ENCODE data around the gene CENPU. TPM values are rescaled to one million over a fixed set of nuclear protein-coding genes. Genes with fewer than 3 reads are reported as not detected.
"Not testable (repeated sequence)": the region's sequence is repeated elsewhere in the genome, so short reads cannot be mapped to it uniquely, and the experiment has no call there.

Gene CENPU
- polyA plus RNA-seq, 4 donors = 31.3 to 49.5 (median 42.4) TPM

- no peak for DNase-seq (ENCODE audit: low read depth in 4 of 4, low spot score in 3 of 4)
These were observed 18.8 kb upstream of the CENPU start for GRCh38 chr4:184752496-184753275.

DNA sequence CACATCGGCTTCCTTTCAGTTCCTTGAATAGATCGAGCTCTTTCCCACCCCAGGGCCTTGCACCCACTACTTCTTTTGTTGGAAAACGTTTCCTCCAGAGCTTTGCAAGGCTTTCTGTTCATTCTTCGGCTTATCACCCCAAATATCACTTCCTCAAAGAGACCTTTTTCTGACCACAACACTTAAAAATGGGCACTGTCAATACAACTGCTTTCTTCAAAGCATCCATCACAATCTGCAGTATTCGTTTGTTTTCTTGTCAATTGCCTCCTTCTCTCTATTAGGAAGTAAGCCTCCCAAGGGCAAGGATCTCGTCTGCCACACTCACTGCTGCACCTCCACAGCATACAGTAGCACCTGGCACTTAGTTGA, 17.7 kb upstream of the CENPU start:
- no peak for DNase-seq (ENCODE audit: low read depth in 4 of 4, low spot score in 3 of 4)

GRCh38 chr4:184750926-184751584, 17.2 kb upstream of the CENPU start:
- no peak for DNase-seq (ENCODE audit: low read depth in 4 of 4, low spot score in 3 of 4)

DNA sequence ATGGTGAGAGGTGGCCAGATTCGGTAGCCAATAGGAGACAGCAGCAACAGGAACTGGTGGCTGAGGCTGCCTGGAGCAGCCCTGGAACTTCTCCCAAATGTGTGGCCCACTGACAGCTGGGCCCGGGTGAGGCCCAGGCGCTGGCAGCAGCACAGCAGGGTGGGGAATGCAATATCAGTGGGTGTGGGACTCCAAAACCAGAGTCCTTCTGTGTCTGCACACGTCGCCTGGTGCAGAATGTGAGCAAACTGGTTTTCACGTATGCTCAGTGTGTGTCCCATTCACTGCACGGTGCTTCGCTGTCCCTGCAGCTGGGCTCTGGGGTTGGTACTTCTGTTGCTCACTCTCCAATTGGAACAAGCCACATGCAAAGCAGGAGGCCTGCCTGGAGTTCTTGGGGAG, 14.4 kb upstream of the CENPU start:
- DNase-seq (ENCODE audit: low read depth in 4 of 4, low spot score in 3 of 4) = no peak

GRCh38 chr4:184747034-184747830, 13.3 kb upstream of the CENPU start:
- DNase-seq (ENCODE audit: low read depth in 4 of 4, low spot score in 3 of 4) = no peak

GRCh38 chr4:184745831-184746795, 12.2 kb upstream of the CENPU start:
- peak; percentile 52 to 75 (median 62) for DNase-seq (ENCODE audit: low read depth in 4 of 4, low spot score in 3 of 4)

DNA sequence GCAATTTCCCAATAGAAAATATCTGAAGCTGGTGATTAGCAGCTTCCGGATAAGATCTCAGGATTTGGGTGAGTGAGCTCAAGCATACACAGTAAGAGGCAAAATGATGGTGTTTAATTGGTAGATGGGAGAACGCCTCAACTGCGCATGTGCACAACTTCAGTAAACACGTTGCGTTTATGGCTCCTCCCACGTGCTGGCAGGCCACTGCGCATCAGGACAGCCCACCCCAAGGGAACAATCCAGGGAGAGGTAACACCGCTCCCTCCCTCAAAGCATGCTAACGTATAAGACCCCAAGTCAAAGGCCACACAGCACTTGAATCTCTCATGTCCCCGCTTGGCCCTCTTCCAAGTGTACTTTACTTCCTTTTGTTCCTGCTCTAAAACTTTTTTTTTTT, 10.3 kb upstream of the CENPU start:
- DNase-seq (ENCODE audit: low read depth in 4 of 4, low spot score in 3 of 4) = no peak

DNA sequence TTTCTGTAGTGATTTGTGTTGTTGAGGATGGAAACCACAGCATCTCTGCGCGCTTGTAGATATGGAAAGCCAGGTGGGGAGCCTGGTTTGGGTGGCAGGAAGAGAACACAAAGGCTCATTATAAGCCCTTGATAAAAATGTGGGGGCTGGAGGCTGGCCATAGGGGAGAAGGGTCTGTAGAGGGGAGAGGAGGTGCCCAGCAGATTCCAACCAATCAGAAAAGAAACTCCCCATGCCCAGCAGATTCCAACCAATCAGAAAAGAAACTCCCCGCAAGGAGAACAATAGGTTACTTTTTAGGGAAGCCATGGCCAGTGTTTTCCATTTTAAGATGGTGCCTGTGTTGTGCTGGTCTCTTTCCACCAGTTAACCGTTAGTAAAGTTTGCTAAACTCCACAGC, 9.8 kb upstream of the CENPU start:
- DNase-seq (ENCODE audit: low read depth in 4 of 4, low spot score in 3 of 4) = no peak

DNA sequence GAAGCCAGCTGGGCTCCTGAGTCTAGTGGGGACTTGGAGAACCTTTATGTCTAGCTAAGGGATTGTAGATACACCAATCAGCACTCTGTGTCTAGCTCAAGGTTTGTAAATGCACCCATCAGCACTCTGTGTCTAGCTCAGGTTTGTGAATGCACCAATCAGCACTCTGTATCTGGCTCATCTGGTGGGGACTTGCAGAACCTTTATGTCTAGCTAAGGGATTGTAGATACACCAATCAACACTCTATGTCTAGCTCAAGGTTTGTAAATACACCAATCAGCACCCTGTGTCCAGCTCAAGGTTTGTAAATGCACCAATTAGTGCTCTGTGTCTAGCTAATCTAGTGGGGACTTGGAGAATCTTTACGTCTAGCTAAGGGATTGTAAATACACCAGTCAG, 7.8 kb upstream of the CENPU start:
- not testable (repeated sequence) for DNase-seq (ENCODE audit: low read depth in 4 of 4, low spot score in 3 of 4)

DNA sequence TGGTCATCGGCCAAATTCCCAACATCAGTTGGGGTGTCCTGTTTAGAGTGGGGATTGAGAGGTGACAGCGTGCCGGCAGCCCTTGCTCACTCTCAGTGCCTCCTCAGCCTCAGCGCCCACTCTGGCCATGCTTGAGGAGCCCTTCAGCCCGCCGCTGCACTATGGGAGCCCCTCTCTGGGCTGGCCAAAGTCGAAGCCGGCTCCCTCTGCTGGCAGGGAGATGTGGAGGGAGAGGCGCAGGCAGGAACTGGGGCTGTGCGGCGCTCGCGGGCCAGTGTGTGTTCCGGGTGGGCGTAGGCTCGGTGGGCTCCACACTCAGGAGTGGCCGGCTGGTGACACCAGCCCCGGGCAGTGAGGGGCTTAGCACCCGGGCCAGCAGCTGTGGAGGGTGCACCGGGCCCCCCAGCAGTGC, 7.1 kb upstream of the CENPU start:
- DNase-seq (ENCODE audit: low read depth in 4 of 4, low spot score in 3 of 4) = no peak

- not testable (repeated sequence) for DNase-seq (ENCODE audit: low read depth in 4 of 4, low spot score in 3 of 4)
These were observed 5.7 kb upstream of the CENPU start for GRCh38 chr4:184739575-184739974.

DNA sequence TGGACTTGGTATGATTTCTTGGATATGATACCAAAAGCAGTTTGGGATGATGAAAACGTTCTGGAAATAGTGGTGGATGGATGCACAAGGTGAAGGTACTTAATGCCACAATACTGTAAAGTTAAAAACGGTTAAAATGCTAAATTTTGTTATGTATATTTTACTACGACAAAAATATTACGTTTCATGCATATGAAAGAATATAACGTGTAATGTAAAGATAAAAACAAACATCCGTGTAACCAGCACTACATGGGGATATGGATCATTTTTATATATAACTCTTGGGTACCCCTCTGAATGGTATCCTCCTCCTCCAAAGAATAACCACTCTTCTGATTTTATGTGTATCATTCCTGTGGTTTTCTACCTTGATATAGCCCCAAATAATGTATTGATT, 862 bp upstream of the CENPU start:
- no peak for DNase-seq (ENCODE audit: low read depth in 4 of 4, low spot score in 3 of 4)

DNA sequence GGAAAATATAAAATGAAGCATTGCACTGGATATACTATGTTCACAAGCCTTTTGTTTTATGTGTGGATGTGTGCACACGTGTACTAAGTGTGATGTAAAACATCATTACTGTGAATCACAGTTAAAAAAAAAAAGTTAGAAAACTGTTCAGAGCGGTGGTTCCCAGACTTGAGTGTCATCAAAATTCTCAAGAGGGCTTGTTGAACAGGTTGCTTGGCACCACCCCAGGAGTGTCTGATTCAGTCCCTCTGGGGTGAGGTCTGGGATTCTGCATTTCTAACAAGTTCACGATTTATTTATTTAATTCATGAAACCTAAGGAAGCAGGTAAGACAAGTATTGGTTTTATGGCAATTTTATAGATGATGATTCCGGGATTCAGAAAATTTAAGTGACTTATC, 1.8 kb downstream of the CENPU start:
- DNase-seq (ENCODE audit: low read depth in 4 of 4, low spot score in 3 of 4) = no peak

DNA sequence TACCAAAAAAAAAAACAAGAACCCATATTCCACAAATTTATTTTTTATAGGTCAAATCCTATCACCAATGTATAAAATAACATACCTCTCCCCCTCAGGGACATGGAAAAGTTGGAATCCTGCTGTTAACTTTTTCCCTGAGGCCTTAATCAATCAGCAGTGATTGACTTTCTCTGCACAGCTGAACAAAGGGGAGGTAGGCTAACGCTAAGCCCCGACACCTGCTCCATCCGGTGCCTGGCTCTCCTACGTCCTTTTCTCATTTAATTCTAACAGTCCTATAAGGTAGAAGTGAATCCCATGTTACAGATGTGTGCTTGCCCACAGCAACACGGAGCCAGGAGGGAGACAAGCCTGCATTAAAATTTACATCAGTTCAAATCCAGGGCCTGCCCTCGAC, 2.8 kb downstream of the CENPU start:
- DNase-seq (ENCODE audit: low read depth in 4 of 4, low spot score in 3 of 4) = no peak

- no peak for DNase-seq (ENCODE audit: low read depth in 4 of 4, low spot score in 3 of 4)
These were observed 4.0 kb downstream of the CENPU start for GRCh38 chr4:184729946-184730345.

- DNase-seq (ENCODE audit: low read depth in 4 of 4, low spot score in 3 of 4) = no peak
These were observed 5.0 kb downstream of the CENPU start for GRCh38 chr4:184728858-184729257.

DNA sequence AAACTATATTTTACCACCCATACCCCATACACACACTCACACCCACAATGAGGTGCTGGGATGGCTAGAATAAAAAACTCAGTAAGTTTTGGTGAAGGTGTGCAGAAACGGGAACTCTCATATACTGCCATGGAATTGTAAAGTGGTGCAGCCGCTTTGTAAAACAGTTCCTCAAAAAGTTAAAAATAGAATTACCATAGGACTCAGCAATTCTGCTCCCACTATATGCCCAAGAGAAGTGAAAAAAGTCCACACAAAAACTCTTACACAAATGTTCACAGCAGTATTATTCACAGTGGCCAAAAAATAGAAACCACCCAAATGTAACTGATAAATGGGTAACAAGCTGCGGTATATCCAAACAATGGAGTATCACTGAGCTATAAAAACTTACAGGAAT, 6.5 kb downstream of the CENPU start:
- no peak for DNase-seq (ENCODE audit: low read depth in 4 of 4, low spot score in 3 of 4)

DNA sequence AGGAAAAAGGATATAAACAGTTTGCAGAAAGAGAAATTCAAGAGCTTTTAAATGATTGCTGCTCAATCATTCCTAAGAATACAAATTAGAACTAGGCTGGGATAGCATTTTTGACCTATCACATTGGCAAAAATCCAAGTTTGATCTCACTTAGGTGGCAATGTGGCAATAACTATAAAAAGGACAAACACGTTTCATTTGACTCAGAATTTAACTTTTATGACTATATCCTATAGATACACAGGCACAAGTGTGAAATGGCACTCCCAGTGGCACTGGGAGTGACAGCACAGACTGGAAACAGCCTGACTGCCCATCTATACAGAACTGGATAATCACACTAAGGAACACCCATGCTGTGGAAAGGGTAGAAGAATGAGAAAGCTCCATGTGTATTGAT, 11.1 kb downstream of the CENPU start:
- DNase-seq (ENCODE audit: low read depth in 4 of 4, low spot score in 3 of 4) = no peak

GRCh38 chr4:184721254-184721653, 12.6 kb downstream of the CENPU start:
- DNase-seq (ENCODE audit: low read depth in 4 of 4, low spot score in 3 of 4) = no peak

DNA sequence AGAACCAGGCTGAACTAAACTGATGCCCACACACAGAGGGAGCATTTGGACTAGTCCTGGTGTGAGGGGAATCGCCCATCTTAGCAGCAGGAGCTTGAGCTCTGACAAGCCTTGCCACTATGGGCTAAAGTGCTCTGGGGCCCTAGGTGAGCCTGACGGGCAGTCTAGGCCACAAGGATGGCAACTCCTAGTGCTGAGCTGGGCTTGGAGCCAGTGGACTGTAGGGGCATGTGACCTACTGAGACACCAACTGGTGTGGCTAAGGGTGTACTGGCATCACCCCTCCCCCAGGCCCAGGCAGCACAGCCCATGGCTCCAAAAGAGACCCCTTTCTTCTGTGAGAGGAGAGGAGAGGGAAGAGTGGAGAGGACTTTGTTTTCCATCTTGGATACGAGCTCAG, 14.5 kb downstream of the CENPU start:
- no peak for DNase-seq (ENCODE audit: low read depth in 4 of 4, low spot score in 3 of 4)

Data from right renal pelvis (tissue), 4 donors.